ENCODE results near the gene ASTN2.

ASTN2 gene

GRCh38 chr9:117303643-117304230, 111.1 kb downstream of the ASTN2 start:
- DNase-seq (ENCODE audit: low read depth), result no peak

GRCh38 chr9:117302487-117302886, 112.4 kb downstream of the ASTN2 start:
- DNase-seq (ENCODE audit: low read depth), result no peak

GRCh38 chr9:117300371-117301110, 114.3 kb downstream of the ASTN2 start:
- DNase-seq (ENCODE audit: low read depth), result no peak

GRCh38 chr9:117296453-117296852, 118.4 kb downstream of the ASTN2 start:
- no peak for DNase-seq (ENCODE audit: low read depth)

- no peak for DNase-seq (ENCODE audit: low read depth)
These were observed 121.4 kb downstream of the ASTN2 start for GRCh38 chr9:117293206-117294114.

- DNase-seq (ENCODE audit: low read depth), result no peak
These were observed 123.8 kb downstream of the ASTN2 start for GRCh38 chr9:117290856-117291622.

GRCh38 chr9:117290306-117290840, 124.5 kb downstream of the ASTN2 start:
- DNase-seq (ENCODE audit: low read depth), result no peak

GRCh38 chr9:117286245-117286644, 128.6 kb downstream of the ASTN2 start:
- no peak for DNase-seq (ENCODE audit: low read depth)

GRCh38 chr9:117284414-117284813, 130.4 kb downstream of the ASTN2 start:
- DNase-seq (ENCODE audit: low read depth), result no peak

GRCh38 chr9:117282541-117282940, 132.3 kb downstream of the ASTN2 start:
- no peak for DNase-seq (ENCODE audit: low read depth)

- no peak for DNase-seq (ENCODE audit: low read depth)
These were observed 136.3 kb downstream of the ASTN2 start for GRCh38 chr9:117278471-117279035.

- no peak for DNase-seq (ENCODE audit: low read depth)
These were observed 136.8 kb downstream of the ASTN2 start for GRCh38 chr9:117278020-117278419.

- DNase-seq (ENCODE audit: low read depth), result no peak
These were observed 138.4 kb downstream of the ASTN2 start for GRCh38 chr9:117276444-117276843.

- DNase-seq (ENCODE audit: low read depth), result no peak
These were observed 141.2 kb downstream of the ASTN2 start for GRCh38 chr9:117273612-117274011.

- DNase-seq (ENCODE audit: low read depth), result no peak
These were observed 145.9 kb downstream of the ASTN2 start for GRCh38 chr9:117268847-117269446.

- no peak for DNase-seq (ENCODE audit: low read depth)
These were observed 147.9 kb downstream of the ASTN2 start for GRCh38 chr9:117266855-117267497.

- no peak for DNase-seq (ENCODE audit: low read depth)
These were observed 149.6 kb downstream of the ASTN2 start for GRCh38 chr9:117265253-117265652.

GRCh38 chr9:117258184-117258866, 156.5 kb downstream of the ASTN2 start:
- DNase-seq (ENCODE audit: low read depth), result no peak

GRCh38 chr9:117253261-117253660, 161.6 kb downstream of the ASTN2 start:
- no peak for DNase-seq (ENCODE audit: low read depth)

Data from stimulated activated CD8-positive, alpha-beta memory T cell treated with anti-CD3 and anti-CD28 coated beads, Interleukin-7, amount 100 ng/mL, for 24 hours (primary cell).